ENCODE measurements around the gene PTGER1. TPM values are rescaled to one million over a fixed set of nuclear protein-coding genes. Genes with fewer than 3 reads are reported as not detected.

PTGER1 gene
- total and polyA plus RNA-seq, 9 of the 15 experiments (the other 6 are each of a cell fraction or from before 2014, with no cell fraction given): 0.06 to 0.36 (median 0.31) TPM; not detected in 5

- TF ChIP-seq CCNT2 (IDR thresholded peaks at IDR 0.05; ENCODE audit: borderline replicate concordance, extremely low read depth, insufficient read length, low read depth, low read length): peak; percentile 93
- 0 out of 2 replicates have a peak, but pooled peaks have one; percentile 36 for TF ChIP-seq ELF2 (CRISPR knock-in tag; IDR thresholded peaks at IDR 0.05)
- 0 out of 4 replicates have a peak, but pooled peaks of 1 of the 2 experiments have one; percentile 3 for TF ChIP-seq MLLT1 (IDR thresholded peaks at IDR 0.05)
- TF ChIP-seq ZNF592 (IDR thresholded peaks at IDR 0.05): no peak
- peak; percentile 15; the same call in 1 of the 2 replicates for TF ChIP-seq ZC3H4 (CRISPR knock-in tag; IDR thresholded peaks at IDR 0.05; ENCODE audit: borderline replicate concordance)
- TF ChIP-seq PHTF2 (CRISPR knock-in tag; IDR thresholded peaks at IDR 0.05): peak; percentile 67; the same call in 1 of the 2 replicates
These were observed 42.3 kb upstream of the PTGER1 start (continued) for GRCh38 chr19:14517446-14517839.
